BLaER1 (cell line): Measurements from ENCODE around the gene UNC5B.
"Not testable (repeated sequence)": the region's sequence is repeated elsewhere in the genome, so short reads cannot be mapped to it uniquely, and the experiment has no call there.

Source experiments
- H3K27ac ChIP-seq: shearing (Covaris generic); formaldehyde crosslinking; 2 replicates; pipeline ENCODE4 v1.8.1; 2022
- H3K27me3 ChIP-seq: shearing (Covaris generic); formaldehyde crosslinking; 2 replicates; pipeline ENCODE4 v1.8.1; 2022
- H3K36me3 ChIP-seq: shearing (Covaris generic); formaldehyde crosslinking; 2 replicates; pipeline ENCODE4 v1.8.1; 2022
- H3K4me1 ChIP-seq: shearing (Covaris generic); formaldehyde crosslinking; 2 replicates; pipeline ENCODE4 v1.8.1; 2022
- H3K4me2 ChIP-seq: shearing (Covaris generic); formaldehyde crosslinking; 2 replicates; pipeline ENCODE4 v1.8.1; 2022
- H3K4me3 ChIP-seq: shearing (Covaris generic); formaldehyde crosslinking; 2 replicates; pipeline ENCODE4 v1.8.1; 2022
- H3K9ac ChIP-seq: shearing (Covaris generic); formaldehyde crosslinking; 2 replicates; pipeline ENCODE4 v1.8.1; 2022
- H3K9me3 ChIP-seq: shearing (Covaris generic); formaldehyde crosslinking; 2 replicates; pipeline ENCODE4 v1.8.1; 2022
- H4K20me1 ChIP-seq: shearing (Covaris generic); formaldehyde crosslinking; 2 replicates; pipeline ENCODE4 v1.8.1; 2022
- Cebpa-rat ChIP-seq: shearing (Covaris generic); IDR thresholded peaks from 2 replicates; pipeline ENCODE4 v1.8.1; 2022

Gene UNC5B

GRCh38 chr10:71214641-71215559 lies 2.5 kb downstream of the UNC5B start:
- no peak overlapping the region for H3K4me2 ChIP-seq
- H3K4me3 ChIP-seq = no peak overlapping the region
- H3K4me1 ChIP-seq = peaks cover 33% of the 10 kb centered on the region
- H3K27ac ChIP-seq = no peak overlapping the region
- H3K9me3 ChIP-seq = no peaks in the 10 kb centered on the region
- no peak overlapping the region for H3K9ac ChIP-seq
- TF ChIP-seq Cebpa-rat = no peak
- peaks cover 41% of the 10 kb centered on the region for H4K20me1 ChIP-seq
- H3K36me3 ChIP-seq = no peaks in the 10 kb centered on the region
- peaks cover 94% of the 10 kb centered on the region for H3K27me3 ChIP-seq

GRCh38 chr10:71216363-71216695 lies 4.0 kb downstream of the UNC5B start:
- H3K36me3 ChIP-seq = no peaks in the 10 kb centered on the region
- H3K4me2 ChIP-seq = peak overlapping the region; percentile 85; the same call in 1 of the 2 replicates
- no peak overlapping the region for H3K9ac ChIP-seq
- H3K27me3 ChIP-seq = peaks cover 79% of the 10 kb centered on the region
- no peak overlapping the region for H3K27ac ChIP-seq
- H3K9me3 ChIP-seq = no peaks in the 10 kb centered on the region
- peaks cover 41% of the 10 kb centered on the region for H4K20me1 ChIP-seq
- no peak for TF ChIP-seq Cebpa-rat
- no peak overlapping the region for H3K4me3 ChIP-seq
- H3K4me1 ChIP-seq = peaks cover 33% of the 10 kb centered on the region

GRCh38 chr10:71216751-71217265 lies 4.4 kb downstream of the UNC5B start:
- Histone ChIP-seq H3K9ac (no peak overlapping the region), H3K4me2 (peak overlapping the region; percentile 85), H3K27ac (no peak overlapping the region; the same call in 1 of the 2 replicates), H3K27me3 (peaks cover 74% of the 10 kb centered on the region), H3K9me3 (no peaks in the 10 kb centered on the region), H3K4me1 (peaks cover 31% of the 10 kb centered on the region), H4K20me1 (peaks cover 41% of the 10 kb centered on the region), H3K4me3 (peak overlapping the region; percentile 62), H3K36me3 (no peaks in the 10 kb centered on the region)
- no peak for TF ChIP-seq Cebpa-rat

- Histone ChIP-seq H3K9me3 (no peaks in the 10 kb centered on the region), H3K4me3 (peak overlapping the region; percentile 62), H3K9ac (no peak overlapping the region), H3K27me3 (peaks cover 68% of the 10 kb centered on the region), H3K4me2 (peak overlapping the region; percentile 85), H4K20me1 (peaks cover 41% of the 10 kb centered on the region), H3K4me1 (peaks cover 30% of the 10 kb centered on the region), H3K36me3 (no peaks in the 10 kb centered on the region), H3K27ac (no peak overlapping the region; the same call in 1 of the 2 replicates)
- no peak for TF ChIP-seq Cebpa-rat
Measured at GRCh38 chr10:71217266-71218045, 5.1 kb downstream of the UNC5B start.

GRCh38 chr10:71218046-71218650 lies 5.8 kb downstream of the UNC5B start:
- peaks cover 36% of the 10 kb centered on the region for H4K20me1 ChIP-seq
- no peak overlapping the region for H3K4me3 ChIP-seq
- no peaks in the 10 kb centered on the region for H3K36me3 ChIP-seq
- no peak overlapping the region for H3K9ac ChIP-seq
- H3K4me2 ChIP-seq = peak overlapping the region; percentile 85; the same call in 1 of the 2 replicates
- peaks cover 29% of the 10 kb centered on the region for H3K4me1 ChIP-seq
- H3K27me3 ChIP-seq = peaks cover 61% of the 10 kb centered on the region
- TF ChIP-seq Cebpa-rat = no peak
- H3K27ac ChIP-seq = no peak overlapping the region
- H3K9me3 ChIP-seq = no peaks in the 10 kb centered on the region

- H3K9me3 ChIP-seq = no peaks in the 10 kb centered on the region
- no peak overlapping the region for H3K4me2 ChIP-seq
- H3K36me3 ChIP-seq = no peaks in the 10 kb centered on the region
- TF ChIP-seq Cebpa-rat = no peak
- H3K4me3 ChIP-seq = no peak overlapping the region
- no peak overlapping the region for H3K27ac ChIP-seq
- H3K9ac ChIP-seq = no peak overlapping the region
- peaks cover 31% of the 10 kb centered on the region for H4K20me1 ChIP-seq
- peaks cover 56% of the 10 kb centered on the region for H3K27me3 ChIP-seq
- H3K4me1 ChIP-seq = peaks cover 24% of the 10 kb centered on the region
Measured at GRCh38 chr10:71218651-71219050, 6.3 kb downstream of the UNC5B start.

- Histone ChIP-seq H3K27me3 (peaks cover 49% of the 10 kb centered on the region), H3K4me1 (peaks cover 20% of the 10 kb centered on the region), H4K20me1 (peaks cover 24% of the 10 kb centered on the region)
- not testable (repeated sequence) for H3K27ac ChIP-seq, H3K4me3 ChIP-seq, H3K4me2 ChIP-seq, H3K9me3 ChIP-seq, H3K9ac ChIP-seq, H3K36me3 ChIP-seq
Measured at GRCh38 chr10:71219236-71219917, 7.0 kb downstream of the UNC5B start.

- no peaks in the 10 kb centered on the region for H3K9me3 ChIP-seq
- H3K36me3 ChIP-seq = no peaks in the 10 kb centered on the region
- no peak overlapping the region for H3K4me2 ChIP-seq
- H3K4me3 ChIP-seq = no peak overlapping the region
- H4K20me1 ChIP-seq = peaks cover 23% of the 10 kb centered on the region; the same call in 1 of the 2 replicates
- no peak overlapping the region for H3K27ac ChIP-seq
- H3K27me3 ChIP-seq = peaks cover 42% of the 10 kb centered on the region
- TF ChIP-seq Cebpa-rat = no peak
- no peak overlapping the region for H3K9ac ChIP-seq
- H3K4me1 ChIP-seq = peaks cover 20% of the 10 kb centered on the region
Measured at GRCh38 chr10:71219918-71220688, 7.7 kb downstream of the UNC5B start.
